Fibroblast of skin of left biceps (primary cell): ENCODE data around the gene DDX43.
"Not testable (repeated sequence)": the region's sequence is repeated elsewhere in the genome, so short reads cannot be mapped to it uniquely, and the experiment has no call there.

ENCODE experiments used
- DNase-seq, 2 experiments: peaks; one replicate each; pipeline ENCODE4 v3.0.0-alpha.2; 2013; ENCODE audit warnings: low read depth in 2 of 2

Gene DDX43

DNA sequence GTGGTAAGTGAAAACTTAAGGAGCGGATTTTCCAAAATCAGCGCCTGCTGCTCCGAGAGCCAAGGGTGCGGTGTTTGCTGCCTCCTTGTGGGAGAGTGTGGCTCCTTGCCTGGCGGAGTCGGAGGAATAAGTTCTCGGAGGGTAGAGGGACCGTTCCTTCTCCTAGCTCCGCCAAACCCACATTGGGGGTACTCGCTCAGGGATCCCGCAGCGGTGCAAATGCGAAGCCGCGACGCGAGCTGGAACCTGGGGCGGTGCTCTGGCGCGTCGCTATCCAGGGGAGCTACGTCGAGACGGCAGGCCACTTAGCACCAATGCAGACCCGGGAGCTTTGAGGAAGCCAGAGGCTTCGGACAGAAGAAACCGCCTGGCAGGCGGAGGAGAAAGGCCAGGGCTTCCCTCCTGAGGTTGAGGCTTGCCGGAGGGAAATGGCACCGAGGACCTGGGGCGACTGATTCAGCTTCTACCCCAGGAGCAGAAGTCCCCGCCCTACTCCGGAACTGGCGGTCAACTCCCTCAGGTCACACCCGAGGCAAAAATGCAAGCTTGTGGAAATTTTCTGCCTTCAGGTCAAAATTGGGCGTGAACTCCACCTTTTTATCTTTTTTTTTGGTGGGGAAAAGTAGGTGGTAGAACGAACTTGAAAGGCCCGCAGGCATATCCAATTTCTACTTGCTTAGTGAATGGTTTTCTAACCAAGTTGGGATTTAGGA is 5.7 kb upstream of the DDX43 start:
- DNase-seq: peak; percentile 12 to 15

DNA sequence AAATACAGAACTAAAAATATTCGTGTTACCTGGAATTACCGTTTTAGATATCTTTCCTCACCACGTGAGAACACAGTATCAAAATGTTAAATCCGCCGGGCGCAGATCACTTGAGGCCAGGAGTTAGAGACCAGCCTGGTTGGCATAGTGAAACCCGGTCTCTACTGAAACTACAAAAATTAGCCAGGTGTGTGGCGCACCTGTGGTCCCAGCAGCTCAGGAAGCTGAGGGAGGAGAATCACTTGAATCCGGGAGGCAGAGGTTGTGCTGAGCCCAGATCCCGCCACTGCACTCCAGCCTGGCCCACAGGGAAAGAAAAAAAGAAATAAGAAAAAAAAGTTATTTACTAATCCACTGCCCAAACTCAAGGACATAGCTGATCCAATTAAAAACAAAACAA is 4.8 kb upstream of the DDX43 start:
- DNase-seq: no peak

DNA sequence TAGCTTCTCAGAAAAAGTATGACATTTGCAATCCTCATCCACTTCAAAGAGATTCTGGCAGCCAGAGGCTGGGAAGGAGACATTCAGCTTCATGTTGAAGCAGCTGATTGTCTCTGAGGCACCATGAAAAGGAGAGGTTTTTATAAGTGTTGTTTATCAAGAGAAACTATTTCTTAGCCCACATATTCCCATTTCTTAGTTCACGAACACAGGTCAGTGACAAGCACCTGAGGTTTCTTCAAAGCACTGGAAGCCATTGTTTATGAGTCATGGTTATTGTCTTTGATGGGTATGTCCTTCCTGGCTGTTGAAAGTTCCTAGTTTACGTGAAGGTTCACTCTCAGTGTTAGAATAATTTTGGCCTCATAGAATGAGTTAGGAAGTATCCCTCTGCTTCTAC is 3.0 kb upstream of the DDX43 start:
- no peak for DNase-seq

DNA sequence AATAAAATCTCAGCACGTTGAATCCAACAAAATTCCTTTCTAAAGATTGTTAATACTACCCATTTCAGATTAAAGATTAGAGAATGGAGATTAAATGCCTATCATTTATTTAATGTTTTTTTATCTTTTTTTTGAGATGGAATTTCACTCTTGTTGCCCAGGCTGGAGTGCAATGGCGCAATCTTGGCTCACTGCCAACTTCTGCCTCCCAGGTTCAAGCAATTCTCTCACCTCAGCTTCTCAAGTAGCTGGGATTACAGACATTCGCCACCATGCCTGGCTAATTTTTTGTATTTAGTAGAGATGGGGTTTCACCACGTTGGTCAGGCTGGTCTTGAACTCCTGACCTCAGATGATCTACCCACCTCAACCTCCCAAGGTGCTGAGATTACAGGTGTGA is 2.4 kb upstream of the DDX43 start:
- DNase-seq: not testable (repeated sequence)

GRCh38 chr6:73393278-73393677 is 1.4 kb upstream of the DDX43 start:
- DNase-seq: no peak

DNA sequence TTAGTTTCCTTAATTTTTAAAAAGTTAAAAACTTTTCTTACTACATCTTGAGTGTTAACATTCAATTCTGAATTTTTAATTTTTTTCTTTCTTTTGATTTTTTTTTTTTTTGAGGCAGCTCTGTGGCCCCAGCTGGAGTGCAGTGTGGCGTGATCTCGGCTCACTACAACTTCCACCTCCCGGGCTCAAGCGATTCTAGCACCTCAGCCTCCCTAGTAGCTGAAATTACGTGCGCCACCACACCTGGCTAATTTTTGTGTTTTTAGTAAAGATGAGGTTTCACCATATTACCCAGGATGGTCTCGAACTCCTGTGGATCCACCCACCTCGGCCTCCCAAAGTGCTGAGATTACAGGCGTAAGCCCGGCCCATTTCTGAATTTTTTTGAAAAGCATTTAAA is 1.2 kb downstream of the DDX43 start:
- DNase-seq: no peak

DNA sequence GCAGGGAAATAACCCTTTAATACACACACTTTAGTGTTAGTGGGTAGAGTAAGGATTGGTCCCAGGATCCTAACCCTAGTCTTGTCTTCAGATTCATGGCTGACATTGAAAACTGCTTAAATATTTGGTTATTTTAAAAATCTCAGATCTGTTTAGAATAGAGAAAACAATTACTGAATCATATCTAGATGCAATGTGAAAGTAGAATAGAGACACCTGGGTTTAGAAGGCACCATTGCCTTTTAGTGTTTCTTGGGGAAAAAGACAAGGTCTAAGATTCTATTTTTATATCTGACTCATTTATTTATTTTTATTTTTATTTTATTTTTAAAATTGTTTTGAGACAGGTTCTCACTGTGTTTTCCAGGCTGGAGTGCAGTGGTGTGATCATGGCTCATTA is 6.0 kb downstream of the DDX43 start:
- no peak for DNase-seq

GRCh38 chr6:73409395-73409794 is 14.8 kb downstream of the DDX43 start:
- DNase-seq: no peak

GRCh38 chr6:73413102-73413501 is 18.5 kb downstream of the DDX43 start:
- no peak for DNase-seq

- no peak for DNase-seq
Observed at GRCh38 chr6:73418081-73418741, 23.6 kb downstream of the DDX43 start.

GRCh38 chr6:73421534-73421933 is 26.9 kb downstream of the DDX43 start:
- DNase-seq: no peak

- no peak for DNase-seq
Observed at GRCh38 chr6:73435236-73435635, 40.6 kb downstream of the DDX43 start.

- DNase-seq: no peak
Observed at GRCh38 chr6:73443555-73443954, 48.9 kb downstream of the DDX43 start.

DNA sequence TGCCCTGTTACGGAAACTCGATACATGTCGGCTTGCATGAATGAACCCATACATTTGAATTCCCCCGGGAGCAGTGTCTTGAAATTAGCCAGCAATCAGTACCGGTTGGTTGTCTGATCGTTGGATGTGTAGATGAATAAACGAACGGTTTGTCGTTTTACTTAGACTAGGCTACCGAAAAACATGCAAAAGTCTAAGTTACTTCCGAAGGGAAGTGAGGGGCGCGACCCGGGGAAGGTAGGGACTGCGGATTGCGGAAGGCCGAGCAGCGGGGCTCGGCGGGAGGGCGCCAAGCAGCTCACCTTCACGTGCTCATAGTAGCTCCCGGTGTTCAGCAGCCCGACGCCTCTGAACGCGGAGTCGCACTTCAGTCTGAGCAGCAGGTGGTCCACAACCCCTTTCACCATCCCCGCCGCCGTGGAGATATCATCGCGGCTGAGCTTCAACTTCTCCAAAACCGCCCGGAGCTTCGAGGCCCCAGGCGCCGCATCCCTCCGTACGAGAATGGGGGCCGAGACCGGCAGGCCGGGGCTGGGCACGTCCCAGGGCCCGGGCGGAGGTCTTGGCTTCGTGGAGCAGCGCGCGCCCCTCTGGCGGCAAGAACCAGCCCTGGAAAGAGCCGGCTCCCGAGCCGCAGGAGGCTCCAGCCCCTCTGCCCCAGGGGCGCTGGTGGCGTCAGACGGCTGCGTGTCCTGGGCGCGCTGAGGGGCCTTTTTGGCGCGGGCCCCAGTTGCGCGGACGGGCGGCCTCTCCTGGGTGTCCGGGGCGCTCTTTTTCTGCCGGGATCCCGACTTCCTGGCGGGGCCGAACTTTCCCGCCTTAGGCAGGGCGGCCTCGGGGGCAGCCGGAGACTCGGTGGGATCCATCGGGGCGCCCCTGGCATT is 56.8 kb downstream of the DDX43 start:
- peak in 1 of 2 experiments; percentile 14 for DNase-seq

DNA sequence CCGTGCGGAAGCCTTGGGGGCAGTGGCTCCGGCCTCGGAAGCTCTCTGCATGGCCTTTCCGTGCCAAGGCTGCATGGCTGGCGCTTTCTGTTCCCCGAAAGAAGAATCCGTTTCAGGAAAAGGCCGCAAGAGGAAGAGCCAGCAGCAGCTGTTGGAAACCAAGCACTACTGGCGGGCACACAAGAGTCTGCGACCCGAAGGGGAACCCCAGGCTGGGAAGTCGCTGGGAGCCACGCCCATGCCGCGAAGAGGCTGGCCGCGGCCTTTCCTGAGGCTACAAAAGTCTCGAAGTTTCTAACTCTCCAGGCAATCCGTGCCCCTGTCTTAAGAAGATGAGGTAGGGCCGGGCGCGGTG is 57.5 kb downstream of the DDX43 start, which contains the start of gene CGAS:
CGAS (minus strand) TSS at position 191 of the 355 bp plus-strand sequence; CDS start at position 75, 116 bp downstream.
- peak in 1 of 2 experiments; percentile 13 for DNase-seq

DNA sequence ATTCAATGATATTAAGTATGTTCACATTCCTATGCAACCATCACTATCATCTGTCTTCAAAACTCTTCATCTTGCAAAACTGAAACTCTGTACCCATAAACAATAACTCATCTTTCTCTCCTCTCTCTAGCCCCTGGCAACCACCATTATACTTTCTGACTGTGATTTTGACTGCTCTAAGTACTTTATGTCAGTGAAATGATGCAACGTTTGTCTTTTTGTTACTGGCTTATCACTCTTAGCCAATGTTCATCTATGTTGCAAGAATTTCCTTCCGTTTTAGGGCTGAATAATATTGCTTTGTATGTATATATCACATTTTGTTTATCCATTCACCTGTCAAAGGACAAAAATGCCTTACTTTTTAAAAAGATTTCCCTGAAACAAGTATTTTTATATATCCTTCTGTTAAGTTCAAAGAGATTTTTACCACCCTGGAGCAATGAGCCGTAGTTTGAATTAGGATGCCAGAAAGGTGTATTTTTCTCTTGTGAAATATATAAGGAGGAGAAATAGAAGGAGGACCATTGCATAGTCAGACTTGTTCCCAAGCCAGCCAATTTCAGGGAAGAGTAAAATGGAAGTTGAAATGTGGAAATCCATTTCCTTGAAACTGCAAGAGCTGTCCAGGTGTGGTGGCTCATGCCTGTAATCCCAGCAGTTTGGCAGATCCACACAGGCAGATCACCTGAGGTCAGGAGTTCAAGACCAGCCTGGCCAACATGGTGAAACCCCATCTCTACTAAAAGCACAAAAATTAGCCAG is 61.4 kb downstream of the DDX43 start:
- DNase-seq: no peak

DNA sequence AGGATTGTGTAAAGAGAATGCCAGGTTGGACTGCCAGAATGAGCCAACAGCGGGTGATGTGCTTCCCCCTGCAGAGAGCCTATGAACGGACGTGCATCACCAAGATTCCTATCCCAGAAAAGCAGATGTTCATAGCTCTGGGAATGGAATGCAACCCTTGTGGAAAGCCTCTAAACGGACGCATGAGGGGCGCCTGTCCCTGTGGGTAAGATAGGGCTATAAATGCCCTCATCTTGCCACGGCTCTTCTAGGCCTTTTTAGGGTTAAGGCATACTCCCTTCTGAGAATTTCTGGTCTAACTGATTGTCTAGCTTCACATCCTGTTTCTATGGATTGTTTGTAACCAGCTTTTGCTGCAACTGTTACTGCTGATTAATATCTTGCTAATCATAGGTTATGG is 64.8 kb downstream of the DDX43 start:
- not testable (repeated sequence) for DNase-seq

GRCh38 chr6:73460056-73460455 is 65.4 kb downstream of the DDX43 start:
- no peak for DNase-seq

- peak; percentile 79 to 82 for DNase-seq
Observed at GRCh38 chr6:73461537-73462350, 67.1 kb downstream of the DDX43 start, which contains the start of gene MTO1. Gene MTO1, plus strand, starts transcription at chr6:73461737. Its CDS starts 118 bp downstream, at chr6:73461855.
